GM18870 (cell line): ENCODE measurements around the gene FATE1.

Experiments
- ATAC-seq: cut with Tn5 transposase; IDR thresholded peaks from one replicate; pipeline ENCODE4 v1.9.1; 2021; ENCODE audit warnings: moderate library complexity; ENCODE audit not compliant: unreplicated experiment

The FATE1 gene

GRCh38 chrX:151703487-151703886 lies 12.3 kb upstream of the FATE1 start:
- ATAC-seq: no peak

GRCh38 chrX:151704041-151704663 lies 11.7 kb upstream of the FATE1 start:
- no peak for ATAC-seq

GRCh38 chrX:151708821-151709220 lies 7.0 kb upstream of the FATE1 start:
- no peak for ATAC-seq

DNA sequence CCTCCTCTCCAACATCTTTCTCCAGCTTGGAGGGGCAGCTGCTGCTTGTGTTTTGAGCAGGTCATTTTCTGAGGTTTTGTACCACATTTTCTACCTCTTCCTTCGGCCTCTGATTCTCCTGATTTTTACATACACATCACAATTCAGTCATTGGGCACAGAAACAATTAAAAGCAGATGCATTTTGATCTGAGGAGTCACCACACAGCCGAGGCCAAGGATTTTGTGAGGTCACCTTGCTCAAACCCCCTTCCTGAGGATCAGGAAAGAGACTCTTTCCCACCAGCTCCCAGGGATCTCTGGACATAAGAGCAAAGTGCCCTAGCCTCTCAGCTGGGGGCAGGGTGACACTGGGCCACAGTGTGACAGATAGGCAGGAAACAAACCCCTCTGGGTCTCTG lies 5.4 kb upstream of the FATE1 start:
- ATAC-seq: no peak

- no peak for ATAC-seq
These were observed 4.7 kb upstream of the FATE1 start for GRCh38 chrX:151711154-151711553.

DNA sequence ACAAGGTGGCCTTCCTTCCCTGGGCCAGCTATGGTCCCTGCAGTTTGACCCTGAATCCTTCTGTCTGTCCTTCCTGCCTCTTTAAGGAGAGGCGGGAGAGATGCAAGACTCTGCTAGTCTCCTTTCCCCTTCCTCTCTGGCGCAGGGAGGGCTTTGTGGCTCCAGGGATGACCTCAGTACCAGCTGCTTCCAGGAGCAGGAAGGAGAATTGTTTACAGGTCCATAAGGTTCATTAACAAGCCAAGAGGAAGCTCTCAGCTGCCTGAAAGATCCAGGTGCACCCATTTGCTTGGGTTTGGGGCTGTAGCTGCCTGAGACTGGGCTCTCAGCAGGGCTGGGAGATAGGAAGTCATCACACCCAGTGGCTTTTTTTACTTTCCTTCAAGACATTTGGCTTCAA lies 4.0 kb upstream of the FATE1 start:
- ATAC-seq: no peak

DNA sequence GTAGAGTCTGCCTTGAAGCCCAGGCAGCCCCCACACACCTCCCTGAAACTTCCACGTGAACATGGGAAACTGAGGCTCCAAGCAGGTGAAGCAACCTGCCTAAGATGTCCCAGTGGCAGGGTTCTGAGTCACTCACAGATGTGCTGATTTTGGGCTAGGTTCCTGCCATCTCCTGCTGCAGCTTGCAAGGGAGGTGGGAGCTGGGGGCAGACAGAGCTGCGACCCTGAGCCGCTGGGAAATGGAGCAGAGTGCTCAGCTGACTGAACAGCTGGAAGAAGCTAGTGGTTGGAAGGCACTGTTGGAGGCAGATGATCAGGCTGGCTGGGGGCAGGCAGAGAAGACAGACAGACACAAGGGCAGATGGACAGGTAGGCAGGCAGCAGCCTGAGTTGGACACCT lies 3.6 kb upstream of the FATE1 start:
- no peak for ATAC-seq

GRCh38 chrX:151713849-151714248 lies 2.0 kb upstream of the FATE1 start:
- no peak for ATAC-seq

- no peak for ATAC-seq
These were observed 1.5 kb upstream of the FATE1 start for GRCh38 chrX:151714362-151714761.

- no peak for ATAC-seq
These were observed 6.5 kb downstream of the FATE1 start for GRCh38 chrX:151722241-151722846.

- no peak for ATAC-seq
These were observed 7.4 kb downstream of the FATE1 start for GRCh38 chrX:151723156-151723760.

DNA sequence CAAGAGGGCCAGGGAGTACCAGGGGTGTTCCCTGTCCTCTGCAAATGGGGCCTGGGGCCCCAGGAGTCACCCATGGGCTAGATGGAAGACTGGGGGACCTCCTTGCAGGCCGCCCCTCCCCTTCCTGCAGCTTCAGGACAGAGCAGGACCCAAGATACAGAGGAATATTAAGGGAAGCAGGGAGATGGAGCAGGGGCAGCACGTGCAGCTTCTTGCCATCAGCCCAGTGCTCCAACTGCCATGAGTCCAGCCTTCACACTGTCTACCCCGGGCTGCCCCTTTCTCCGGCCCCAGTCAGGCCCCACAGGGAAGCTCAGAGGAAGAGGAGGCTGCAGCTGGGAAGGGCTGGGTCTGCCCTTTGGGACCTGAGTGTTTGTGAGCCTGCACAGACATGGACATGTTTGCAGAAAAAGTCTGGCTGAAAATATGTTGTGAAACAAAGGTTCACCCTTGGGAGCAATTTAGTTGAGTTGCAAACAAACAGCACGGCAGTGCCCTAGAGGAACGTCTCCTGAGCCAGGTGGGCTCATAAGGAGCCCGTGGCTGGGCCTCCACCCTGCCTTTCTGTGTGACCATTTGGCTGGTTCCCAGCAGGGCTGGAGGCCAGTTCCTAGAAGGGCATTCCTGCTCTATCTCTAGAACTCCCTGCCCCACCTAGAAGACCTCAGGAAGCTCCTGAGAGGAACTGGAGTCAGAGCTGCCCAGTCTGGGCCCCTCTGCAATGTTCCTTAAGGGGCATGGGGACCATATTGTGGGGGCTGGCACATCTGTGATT lies 8.9 kb downstream of the FATE1 start:
- no peak for ATAC-seq

DNA sequence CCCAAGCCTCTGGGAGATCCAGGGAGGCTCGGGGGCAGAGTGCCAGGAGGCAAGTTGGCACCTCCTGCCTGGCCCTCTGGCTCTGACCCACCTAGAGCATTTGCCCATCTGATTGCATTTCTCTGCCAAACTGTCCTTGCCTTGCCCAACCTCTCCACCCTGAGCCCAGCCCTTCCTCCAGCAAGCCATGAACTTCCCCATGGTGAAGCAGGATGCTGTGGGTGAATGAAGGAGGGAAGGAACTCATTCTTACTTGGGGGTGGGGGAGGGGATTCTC lies 9.4 kb downstream of the FATE1 start:
- ATAC-seq: no peak

DNA sequence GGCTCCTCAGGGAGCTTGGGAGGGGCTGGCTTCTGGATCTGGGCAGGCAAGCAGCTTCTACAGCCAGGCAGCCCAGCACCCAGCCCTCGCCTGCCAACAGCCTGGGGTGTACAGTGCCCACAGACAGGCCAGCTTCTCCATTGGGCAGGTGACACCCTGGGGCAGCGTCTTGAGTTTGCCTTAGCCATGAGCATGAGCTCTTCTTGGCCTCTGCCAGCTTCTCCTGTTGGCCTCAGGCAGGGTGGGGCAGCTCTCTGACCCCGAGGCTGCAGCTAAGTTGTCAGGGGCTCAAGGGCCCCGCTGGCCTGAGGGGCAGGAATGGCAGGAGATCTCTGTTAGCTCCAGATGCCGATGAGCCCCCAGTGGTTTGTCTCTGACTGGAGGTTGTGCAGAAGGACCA lies 10.9 kb downstream of the FATE1 start:
- ATAC-seq: no peak

DNA sequence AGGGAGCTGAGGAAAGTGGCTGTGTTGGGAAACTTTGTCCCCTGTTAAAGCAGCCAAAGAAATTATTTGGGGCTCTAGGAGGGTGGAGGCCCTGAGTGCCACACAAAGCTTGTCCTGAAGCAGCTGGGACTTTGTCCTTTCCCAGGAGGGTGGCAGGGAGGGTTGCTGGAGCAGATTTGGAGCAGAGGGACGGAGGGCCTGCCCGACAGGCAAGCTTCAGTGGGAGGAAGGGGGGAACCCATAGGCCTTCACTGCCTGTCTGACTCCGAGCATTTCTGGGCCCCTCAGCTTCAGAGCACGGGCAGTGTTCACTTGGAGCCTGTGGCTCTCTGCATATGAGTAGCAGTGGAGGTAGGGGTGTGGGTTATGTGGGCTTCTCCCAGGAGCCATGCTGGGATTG lies 11.5 kb downstream of the FATE1 start:
- ATAC-seq: no peak

DNA sequence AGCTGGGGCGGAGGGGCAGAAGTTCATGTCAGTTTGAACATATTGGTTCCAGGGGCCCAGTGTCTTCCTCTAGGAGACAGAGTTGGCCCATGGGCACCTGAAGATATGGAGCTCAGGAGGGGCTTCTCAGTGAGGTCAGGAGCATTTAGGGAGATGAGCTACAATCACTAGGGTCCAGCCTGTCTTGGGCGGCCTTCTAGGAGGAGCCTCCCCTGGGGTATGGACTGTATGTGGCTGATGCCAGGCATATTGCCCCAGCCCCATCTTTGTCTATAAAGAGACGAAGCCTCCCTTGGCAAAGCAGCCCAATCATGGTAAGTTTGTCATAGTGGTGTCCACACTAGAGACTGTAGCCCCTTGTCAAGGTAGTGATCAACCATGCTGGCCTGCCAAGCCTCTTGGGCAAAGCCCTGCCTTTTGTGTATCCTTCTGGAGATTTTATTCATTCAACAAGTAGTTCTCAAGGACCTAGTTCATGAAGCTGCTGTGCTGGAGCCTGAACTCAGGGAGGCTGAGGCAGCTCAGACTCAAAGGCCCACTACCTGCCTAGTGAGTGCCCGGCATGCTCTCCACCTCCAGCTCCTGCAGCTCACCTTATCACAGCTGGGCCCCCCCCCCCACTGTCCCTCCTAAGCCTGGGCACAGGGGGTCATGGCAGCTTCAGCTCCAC lies 13.4 kb downstream of the FATE1 start:
- ATAC-seq: no peak

- ATAC-seq: no peak
These were observed 18.6 kb downstream of the FATE1 start, which contains the start of gene CNGA2 for GRCh38 chrX:151734446-151734845. Gene CNGA2, plus strand, starts transcription at chrX:151734746. Its CDS starts 3,738 bp downstream, at chrX:151738484.

DNA sequence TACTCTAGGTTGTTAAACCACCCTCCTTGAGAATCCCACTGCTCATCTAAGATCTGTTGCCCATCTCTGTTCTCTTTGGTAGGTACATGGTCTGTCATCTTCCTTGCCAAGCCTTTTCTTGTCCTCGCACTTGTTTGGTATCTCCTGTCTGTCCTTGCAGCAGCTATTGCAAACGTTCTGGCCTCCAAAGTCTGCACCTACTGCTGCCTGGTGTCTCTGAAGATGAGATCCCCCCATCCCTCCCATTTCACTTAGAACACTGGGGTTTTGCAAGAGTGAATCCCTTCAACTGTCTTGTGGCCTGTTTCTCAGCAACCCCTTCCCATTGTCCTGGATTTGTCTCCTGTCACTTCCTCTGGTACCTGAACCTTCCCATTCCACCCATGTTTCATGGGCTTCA lies 19.4 kb downstream of the FATE1 start:
- ATAC-seq: no peak

GRCh38 chrX:151736685-151737084 lies 20.9 kb downstream of the FATE1 start:
- ATAC-seq: no peak

- no peak for ATAC-seq
These were observed 21.7 kb downstream of the FATE1 start for GRCh38 chrX:151737494-151737893.

GRCh38 chrX:151738751-151739150 lies 22.9 kb downstream of the FATE1 start:
- ATAC-seq: no peak

GRCh38 chrX:151741606-151742005 lies 25.8 kb downstream of the FATE1 start:
- no peak for ATAC-seq
